ENCODE measurements around the gene TENM3.

TENM3 gene

GRCh38 chr4:182495031-182495430 is 251.8 kb downstream of the TENM3 start:
- H3K4me3 ChIP-seq (ENCODE audit: control insufficient read depth, low read depth, low read length): no peak overlapping the region
- no peak for DNase-seq (ENCODE audit: low read depth)
- TF ChIP-seq, protein P1, sequence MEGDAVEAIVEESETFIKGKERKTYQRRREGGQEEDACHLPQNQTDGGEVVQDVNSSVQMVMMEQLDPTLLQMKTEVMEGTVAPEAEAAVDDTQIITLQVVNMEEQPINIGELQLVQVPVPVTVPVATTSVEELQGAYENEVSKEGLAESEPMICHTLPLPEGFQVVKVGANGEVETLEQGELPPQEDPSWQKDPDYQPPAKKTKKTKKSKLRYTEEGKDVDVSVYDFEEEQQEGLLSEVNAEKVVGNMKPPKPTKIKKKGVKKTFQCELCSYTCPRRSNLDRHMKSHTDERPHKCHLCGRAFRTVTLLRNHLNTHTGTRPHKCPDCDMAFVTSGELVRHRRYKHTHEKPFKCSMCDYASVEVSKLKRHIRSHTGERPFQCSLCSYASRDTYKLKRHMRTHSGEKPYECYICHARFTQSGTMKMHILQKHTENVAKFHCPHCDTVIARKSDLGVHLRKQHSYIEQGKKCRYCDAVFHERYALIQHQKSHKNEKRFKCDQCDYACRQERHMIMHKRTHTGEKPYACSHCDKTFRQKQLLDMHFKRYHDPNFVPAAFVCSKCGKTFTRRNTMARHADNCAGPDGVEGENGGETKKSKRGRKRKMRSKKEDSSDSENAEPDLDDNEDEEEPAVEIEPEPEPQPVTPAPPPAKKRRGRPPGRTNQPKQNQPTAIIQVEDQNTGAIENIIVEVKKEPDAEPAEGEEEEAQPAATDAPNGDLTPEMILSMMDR (IDR thresholded peaks at IDR 0.05; ENCODE audit: control insufficient read depth, insufficient read depth, low read depth, low read length, missing control alignments): no peak

GRCh38 chr4:182495645-182496385 is 252.6 kb downstream of the TENM3 start:
- H3K4me3 ChIP-seq (ENCODE audit: control insufficient read depth, low read depth, low read length): no peak overlapping the region
- TF ChIP-seq, protein P1 (IDR thresholded peaks at IDR 0.05; ENCODE audit: control insufficient read depth, insufficient read depth, low read depth, low read length, missing control alignments): no peak
- no peak for DNase-seq (ENCODE audit: low read depth)

DNA sequence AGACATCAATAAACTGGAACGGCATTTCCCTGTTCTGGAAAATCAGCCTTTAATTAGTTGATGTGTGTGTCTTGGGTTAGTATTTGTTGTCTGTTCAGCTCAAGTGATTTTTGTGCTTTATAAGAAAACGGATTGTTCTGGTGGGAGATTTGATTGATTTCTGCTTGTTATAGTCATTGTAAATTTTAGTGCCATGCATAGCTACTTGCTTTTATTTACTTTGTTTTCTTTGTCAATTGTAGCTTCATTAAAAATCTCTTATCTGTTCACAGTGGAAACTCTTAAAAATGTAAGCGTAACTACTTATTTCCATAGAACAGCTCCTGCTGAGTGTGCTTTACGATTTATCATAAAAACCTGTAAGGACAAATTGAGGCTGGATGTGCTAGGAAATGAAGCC is 253.2 kb downstream of the TENM3 start:
- DNase-seq (ENCODE audit: low read depth): no peak
- TF ChIP-seq, protein P1 (IDR thresholded peaks at IDR 0.05; ENCODE audit: control insufficient read depth, insufficient read depth, low read depth, low read length, missing control alignments): no peak
- no peak overlapping the region for H3K4me3 ChIP-seq (ENCODE audit: control insufficient read depth, low read depth, low read length)

GRCh38 chr4:182502064-182502463 is 258.9 kb downstream of the TENM3 start:
- no peak for DNase-seq (ENCODE audit: low read depth)
- TF ChIP-seq, protein P1 (IDR thresholded peaks at IDR 0.05; ENCODE audit: control insufficient read depth, insufficient read depth, low read depth, low read length, missing control alignments): no peak
- no peak overlapping the region for H3K4me3 ChIP-seq (ENCODE audit: control insufficient read depth, low read depth, low read length)

GRCh38 chr4:182504463-182504862 is 261.3 kb downstream of the TENM3 start:
- TF ChIP-seq, protein P1 (IDR thresholded peaks at IDR 0.05; ENCODE audit: control insufficient read depth, insufficient read depth, low read depth, low read length, missing control alignments): no peak
- no peak overlapping the region for H3K4me3 ChIP-seq (ENCODE audit: control insufficient read depth, low read depth, low read length)
- DNase-seq (ENCODE audit: low read depth): no peak

- no peak overlapping the region for H3K4me3 ChIP-seq (ENCODE audit: control insufficient read depth, low read depth, low read length)
- TF ChIP-seq, protein P1 (IDR thresholded peaks at IDR 0.05; ENCODE audit: control insufficient read depth, insufficient read depth, low read depth, low read length, missing control alignments): no peak
- DNase-seq (ENCODE audit: low read depth): no peak
Observed at GRCh38 chr4:182507805-182508204, 264.6 kb downstream of the TENM3 start.
